HG03095 (cell line): Measurements from ENCODE around the gene IZUMO1R.
"Not testable (repeated sequence)": the region's sequence is repeated elsewhere in the genome, so short reads cannot be mapped to it uniquely, and the experiment has no call there.

Experiments
- ATAC-seq: cut with Tn5 transposase; IDR thresholded peaks from one replicate; pipeline ENCODE4 v1.9.1; 2021; ENCODE audit warnings: moderate library complexity; ENCODE audit not compliant: unreplicated experiment

IZUMO1R gene

GRCh38 chr11:94303966-94304958 lies at the start of gene IZUMO1R:
Gene IZUMO1R (plus strand): TSS chr11:94304580. CDS start chr11:94305637, 1,057 bp downstream.
- no peak for ATAC-seq

GRCh38 chr11:94271885-94272372 lies 32.5 kb upstream of the IZUMO1R start:
- peak; percentile 75 for ATAC-seq

- peak; percentile 56 for ATAC-seq
These were observed 31.6 kb upstream of the IZUMO1R start for GRCh38 chr11:94272738-94273313.

GRCh38 chr11:94275961-94276360 lies 28.4 kb upstream of the IZUMO1R start:
- no peak for ATAC-seq

GRCh38 chr11:94276943-94277342 lies 27.4 kb upstream of the IZUMO1R start:
- no peak for ATAC-seq

- ATAC-seq: not testable (repeated sequence)
These were observed 26.2 kb upstream of the IZUMO1R start for GRCh38 chr11:94278207-94278606.

- ATAC-seq: peak; percentile 68
These were observed 24.4 kb upstream of the IZUMO1R start for GRCh38 chr11:94279996-94280395.

- ATAC-seq: no peak
These were observed 23.1 kb upstream of the IZUMO1R start for GRCh38 chr11:94281324-94281723.

- ATAC-seq: no peak
These were observed 20.7 kb upstream of the IZUMO1R start for GRCh38 chr11:94283678-94284077.

GRCh38 chr11:94295534-94295933 lies 8.8 kb upstream of the IZUMO1R start:
- ATAC-seq: no peak

GRCh38 chr11:94297985-94298576 lies 6.3 kb upstream of the IZUMO1R start:
- no peak for ATAC-seq

- ATAC-seq: no peak
These were observed 1.6 kb upstream of the IZUMO1R start for GRCh38 chr11:94302776-94303175.

GRCh38 chr11:94305146-94305545 lies 766 bp downstream of the IZUMO1R start:
- no peak for ATAC-seq

GRCh38 chr11:94307101-94307791 lies 2.9 kb downstream of the IZUMO1R start:
- ATAC-seq: no peak

- no peak for ATAC-seq
These were observed 3.6 kb downstream of the IZUMO1R start for GRCh38 chr11:94308024-94308423.

- ATAC-seq: no peak
These were observed 5.4 kb downstream of the IZUMO1R start for GRCh38 chr11:94309757-94310156.

GRCh38 chr11:94310191-94310875 lies 6.0 kb downstream of the IZUMO1R start:
- no peak for ATAC-seq

- no peak for ATAC-seq
These were observed 8.0 kb downstream of the IZUMO1R start for GRCh38 chr11:94312339-94312738.

GRCh38 chr11:94314064-94314463 lies 9.7 kb downstream of the IZUMO1R start:
- ATAC-seq: no peak

- ATAC-seq: no peak
These were observed 11.3 kb downstream of the IZUMO1R start for GRCh38 chr11:94315664-94316063.
